Tibial nerve (tissue), 4 donors: Measurements from ENCODE around the gene GID4. TPM values are rescaled to one million over a fixed set of nuclear protein-coding genes. Genes with fewer than 3 reads are reported as not detected.

Experiments
- DNase-seq, 2 donors: peaks; one replicate each; pipeline ENCODE4 v3.0.0-alpha.2; 2019; ENCODE audit warnings: low spot score in 2 of 2
- H3K27ac ChIP-seq, 4 donors: fragments of 200-600 bp; sonication (generic) in 3 of 4; one replicate each; pipeline ENCODE4 v1.5.1; 2017 to 2019; ENCODE audit warnings: mild to moderate bottlenecking in 1 of 4
- H3K27me3 ChIP-seq, 2 donors: fragments of 200-600 bp; sonication (generic) in 1 of 2; one replicate each; pipeline versions ENCODE4 v1.5.1 to v1.6.0; 2017 to 2019
- H3K36me3 ChIP-seq, 3 donors: fragments of 200-600 bp; sonication (generic); one replicate each; pipeline ENCODE4 v1.5.1; 2018 to 2019
- H3K4me1 ChIP-seq, 4 donors: fragments of 200-600 bp; sonication (generic) in 3 of 4; one replicate each; pipeline ENCODE4 v1.5.1; 2017 to 2019
- H3K4me3 ChIP-seq, 4 donors: fragments of 200-600 bp; sonication (generic) in 3 of 4; one replicate each; pipeline ENCODE4 v1.5.1; 2017 to 2019; ENCODE audit warnings: mild to moderate bottlenecking in 1 of 4, moderate library complexity in 1 of 4
- H3K9me3 ChIP-seq, 4 donors: fragments of 200-600 bp; sonication (generic) in 3 of 4; one replicate each; pipeline ENCODE4 v1.5.1; 2017 to 2019
- CTCF ChIP-seq, 5 experiments: fragments of 200-600 bp in 3 of 5; fragments of 450-650 bp in 2 of 5; sonication (generic) in 3 of 5; IDR thresholded peaks; one replicate each; pipeline ENCODE4 v1.5.1; 2016 to 2019; ENCODE audit warnings: antibody characterized with exemption in 5 of 5, mild to moderate bottlenecking in 3 of 5, moderate library complexity in 2 of 5
- EP300 ChIP-seq, 2 donors: sonication (generic); formaldehyde crosslinking; IDR thresholded peaks; one replicate each; pipeline ENCODE4 v1.6.1; 2017; ENCODE audit warnings: antibody characterized with exemption in 2 of 2, mild to moderate bottlenecking in 1 of 2
- POLR2A ChIP-seq, 2 donors: fragments of 450-650 bp; IDR thresholded peaks; one replicate each; pipeline ENCODE4 v1.6.1; 2017; ENCODE audit warnings: antibody characterized with exemption in 2 of 2, mild to moderate bottlenecking in 2 of 2, moderate library complexity in 2 of 2
- WGBS, 2 donors: methylation state at CpG; one replicate each; pipeline ENCODE4 v1.1.5; 2018; 5-methylcytosine and 5-hydroxymethylcytosine counted together
- total RNA-seq, 4 donors: library from RNA; depleted of rRNA; stranded (reverse); fragments of >200 nt; gene quantifications; one replicate each; pipeline ENCODE4 v1.1.0, GENCODE V29; 2016

GID4 gene
- total RNA-seq, 4 donors from 2014 or later: 13.2 to 19.4 (median 16.0) TPM

- no peak for TF ChIP-seq CTCF (IDR thresholded peaks at IDR 0.05)
- no peak for TF ChIP-seq POLR2A (IDR thresholded peaks at IDR 0.05)
- no peak for TF ChIP-seq EP300 (IDR thresholded peaks at IDR 0.05)
- peaks cover 0 to 26% (median 0%) of the 10 kb centered on the region in 3 donors for H3K36me3 ChIP-seq
- DNase-seq: no peak
- no peaks in the 10 kb centered on the region for H3K9me3 ChIP-seq
- H3K4me1 ChIP-seq: peaks cover 0 to 17% (median 6%) of the 10 kb centered on the region in 4 donors
- no peak overlapping the region for H3K27ac ChIP-seq
- 82 to 87% methylated on average over 11 of the region's 11 CpGs for WGBS, 2 donors
- no peak overlapping the region for H3K4me3 ChIP-seq
- H3K27me3 ChIP-seq: no peaks in the 10 kb centered on the region
Measured at GRCh38 chr17:18028114-18028951, 10.9 kb upstream of the GID4 start.

- no peak for DNase-seq
- Histone ChIP-seq H3K9me3 (no peaks in the 10 kb centered on the region), H3K4me3 (no peak overlapping the region), H3K36me3 (peaks cover 0 to 23% (median 0%) of the 10 kb centered on the region in 3 donors), H3K27ac (no peak overlapping the region), H3K4me1 (peaks cover 0 to 19% (median 6%) of the 10 kb centered on the region in 4 donors), H3K27me3 (no peaks in the 10 kb centered on the region)
- TF ChIP-seq POLR2A (IDR thresholded peaks at IDR 0.05) (no peak), CTCF (IDR thresholded peaks at IDR 0.05) (no peak), EP300 (IDR thresholded peaks at IDR 0.05) (no peak)
- 76 to 79% methylated on average over 8 of the region's 8 CpGs for WGBS, 2 donors
Measured at GRCh38 chr17:18028952-18029540, 10.2 kb upstream of the GID4 start.

- 45 to 49% methylated on average over 2 of the region's 2 CpGs for WGBS, 2 donors
- Histone ChIP-seq H3K36me3 (peaks cover 0 to 13% (median 0%) of the 10 kb centered on the region in 3 donors), H3K4me3 (no peak overlapping the region), H3K27me3 (no peaks in the 10 kb centered on the region), H3K9me3 (no peaks in the 10 kb centered on the region), H3K27ac (peak overlapping the region in 1 of 4 donors; percentile 6), H3K4me1 (peaks cover 0 to 8% (median under 1%) of the 10 kb centered on the region in 4 donors)
- DNase-seq: no peak
- TF ChIP-seq CTCF (IDR thresholded peaks at IDR 0.05) (no peak), POLR2A (IDR thresholded peaks at IDR 0.05) (no peak), EP300 (IDR thresholded peaks at IDR 0.05) (no peak)
Measured at GRCh38 chr17:18031955-18032354, 7.3 kb upstream of the GID4 start.

GRCh38 chr17:18033442-18034099, 5.6 kb upstream of the GID4 start:
- no peaks in the 10 kb centered on the region for H3K27me3 ChIP-seq
- 28 to 30% methylated on average over 5 of the region's 5 CpGs for WGBS, 2 donors
- TF ChIP-seq EP300 (IDR thresholded peaks at IDR 0.05) (no peak), POLR2A (IDR thresholded peaks at IDR 0.05) (no peak), CTCF (IDR thresholded peaks at IDR 0.05) (peak; percentile 42 to 84 (median 65))
- peak in 1 of 2 donors; percentile 73 for DNase-seq
- no peak overlapping the region for H3K27ac ChIP-seq
- no peaks in the 10 kb centered on the region for H3K9me3 ChIP-seq
- no peaks in the 10 kb centered on the region for H3K36me3 ChIP-seq
- H3K4me1 ChIP-seq: peaks cover 0 to 24% (median 14%) of the 10 kb centered on the region in 4 donors
- H3K4me3 ChIP-seq: no peak overlapping the region
